ENCODE measurements around the gene TRMT11. TPM values are rescaled to one million over a fixed set of nuclear protein-coding genes. Genes with fewer than 3 reads are reported as not detected.

The TRMT11 gene
- total and polyA plus RNA-seq, 9 of the 15 experiments (the other 6 are each of a cell fraction or from before 2014, with no cell fraction given) = 38.8 to 88.0 (median 59.8) TPM

DNA sequence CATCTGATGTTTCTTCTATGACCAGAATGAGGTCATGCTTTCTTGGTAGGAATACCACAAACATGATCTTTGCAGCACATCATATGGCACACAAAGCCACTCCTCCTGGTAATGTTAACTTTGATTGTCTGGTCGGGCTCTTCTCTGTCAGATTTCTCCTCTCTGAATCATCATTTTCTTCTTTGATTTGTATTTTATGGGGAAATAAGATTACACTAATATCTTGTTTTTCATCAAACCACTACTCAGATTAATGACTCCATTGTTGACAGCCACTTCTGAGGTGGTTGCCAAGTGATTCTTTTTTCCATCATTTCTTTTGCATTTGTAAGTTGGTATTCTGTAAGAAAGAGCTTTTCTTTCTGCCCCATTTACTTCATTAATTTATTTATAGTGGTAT is 29.5 kb downstream of the TRMT11 start (continued):
- TF ChIP-seq TSC22D4 (tag; IDR thresholded peaks at IDR 0.05) (no peak), HDAC2 (IDR thresholded peaks at IDR 0.05) (no peak), SMARCB1 (IDR thresholded peaks at IDR 0.05; ENCODE audit: insufficient read length, low read depth) (no peak), ZZZ3 (IDR thresholded peaks at IDR 0.05) (no peak), CBX5 (IDR thresholded peaks at IDR 0.05; ENCODE audit: borderline replicate concordance, low read depth) (no peak), ZNF316 (IDR thresholded peaks at IDR 0.05) (no peak), ZNF23 (CRISPR knock-in tag; IDR thresholded peaks at IDR 0.05) (no peak), PYGO2 (tag; IDR thresholded peaks at IDR 0.05) (no peak)
- TF ChIP-seq, protein P1, sequence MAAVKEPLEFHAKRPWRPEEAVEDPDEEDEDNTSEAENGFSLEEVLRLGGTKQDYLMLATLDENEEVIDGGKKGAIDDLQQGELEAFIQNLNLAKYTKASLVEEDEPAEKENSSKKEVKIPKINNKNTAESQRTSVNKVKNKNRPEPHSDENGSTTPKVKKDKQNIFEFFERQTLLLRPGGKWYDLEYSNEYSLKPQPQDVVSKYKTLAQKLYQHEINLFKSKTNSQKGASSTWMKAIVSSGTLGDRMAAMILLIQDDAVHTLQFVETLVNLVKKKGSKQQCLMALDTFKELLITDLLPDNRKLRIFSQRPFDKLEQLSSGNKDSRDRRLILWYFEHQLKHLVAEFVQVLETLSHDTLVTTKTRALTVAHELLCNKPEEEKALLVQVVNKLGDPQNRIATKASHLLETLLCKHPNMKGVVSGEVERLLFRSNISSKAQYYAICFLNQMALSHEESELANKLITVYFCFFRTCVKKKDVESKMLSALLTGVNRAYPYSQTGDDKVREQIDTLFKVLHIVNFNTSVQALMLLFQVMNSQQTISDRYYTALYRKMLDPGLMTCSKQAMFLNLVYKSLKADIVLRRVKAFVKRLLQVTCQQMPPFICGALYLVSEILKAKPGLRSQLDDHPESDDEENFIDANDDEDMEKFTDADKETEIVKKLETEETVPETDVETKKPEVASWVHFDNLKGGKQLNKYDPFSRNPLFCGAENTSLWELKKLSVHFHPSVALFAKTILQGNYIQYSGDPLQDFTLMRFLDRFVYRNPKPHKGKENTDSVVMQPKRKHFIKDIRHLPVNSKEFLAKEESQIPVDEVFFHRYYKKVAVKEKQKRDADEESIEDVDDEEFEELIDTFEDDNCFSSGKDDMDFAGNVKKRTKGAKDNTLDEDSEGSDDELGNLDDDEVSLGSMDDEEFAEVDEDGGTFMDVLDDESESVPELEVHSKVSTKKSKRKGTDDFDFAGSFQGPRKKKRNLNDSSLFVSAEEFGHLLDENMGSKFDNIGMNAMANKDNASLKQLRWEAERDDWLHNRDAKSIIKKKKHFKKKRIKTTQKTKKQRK (IDR thresholded peaks at IDR 0.05; ENCODE audit: borderline replicate concordance, low read depth, low read length) = no peak

DNA sequence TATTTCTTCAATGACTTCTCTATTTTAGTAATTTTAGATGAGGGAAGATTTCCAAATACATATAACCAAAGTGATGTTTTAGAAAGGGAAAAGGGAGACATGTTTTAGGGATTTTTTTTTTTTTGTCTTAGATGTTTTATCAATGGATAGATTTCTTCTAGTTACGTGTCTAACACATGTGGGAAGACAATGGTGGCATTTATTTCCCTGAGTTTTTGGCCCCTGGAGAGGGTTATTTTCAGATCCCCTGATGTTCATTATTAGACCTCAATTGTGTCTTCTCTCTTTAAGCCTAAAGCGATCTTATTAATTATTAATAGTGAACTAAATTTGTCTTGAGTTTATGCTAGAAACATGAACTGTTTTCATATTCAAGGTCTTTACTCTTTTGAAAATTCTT is 30.3 kb downstream of the TRMT11 start:
- BruUV-seq (replicated peaks) = no TSS peak
- POLR2A ChIA-PET = no interaction called here
- FAIRE-seq = no peak
- H3K27me3 ChIP-seq (ENCODE audit: control insufficient read depth in 2 of 2, insufficient read depth in 2 of 2, low read length in 2 of 2) = no peaks in the 10 kb centered on the region
- WGBS (ENCODE audit: insufficient coverage, low coverage, missing lambda C conversion rate) = 94% methylated on average over 2 of the region's 2 CpGs
- DNase-seq (ENCODE audit: extremely low read depth in 1 of 4, low spot score in 3 of 4) = no peak
- no peak overlapping the region for H2AFZ ChIP-seq (ENCODE audit: low read depth, low read length)
- intact Hi-C loops (cut with micrococcal nuclease) (no loop called here), in situ Hi-C loops (cut with MboI) (no loop called here)
- H3K79me2 ChIP-seq (ENCODE audit: control insufficient read depth, insufficient read depth, low read length) = no peaks in the 10 kb centered on the region
- H3K36me3 ChIP-seq (ENCODE audit: control insufficient read depth, insufficient read depth, low read length) = peaks cover 91% of the 10 kb centered on the region
- no peak overlapping the region for H3K4me2 ChIP-seq (ENCODE audit: insufficient read depth, low read length)
- H3K4me3 ChIP-seq = no peak overlapping the region
- no peak overlapping the region for H3K9ac ChIP-seq (ENCODE audit: insufficient read depth in 1 of 2, low read depth in 2 of 2, low read length in 2 of 2)
- no peak overlapping the region for H3K27ac ChIP-seq (ENCODE audit: extremely low read depth, low read depth, low read length)
- CTCF ChIA-PET (ENCODE audit: low intra/inter-chr PET ratio) = no interaction called here
- no peaks in the 10 kb centered on the region for H3K9me1 ChIP-seq (ENCODE audit: control insufficient read depth, insufficient read depth, low read length)
- no peaks in the 10 kb centered on the region for H3K9me3 ChIP-seq (replicated peaks; ENCODE audit: control insufficient read depth, insufficient read depth, low read depth, low read length)
- H3K4me1 ChIP-seq (replicated peaks in 1 of 2; ENCODE audit: control insufficient read depth in 2 of 2, insufficient read depth in 2 of 2, low read length in 2 of 2) = no peaks in the 10 kb centered on the region
- ATAC-seq = no peak
- H4K20me1 ChIP-seq (replicated peaks; ENCODE audit: control insufficient read depth, insufficient read depth, low read length) = no peaks in the 10 kb centered on the region
- TF ChIP-seq ATF7 (IDR thresholded peaks at IDR 0.05) (no peak), MTA2 (IDR thresholded peaks at IDR 0.05; ENCODE audit: low read depth) (no peak), NR2F6 (CRISPR knock-in tag; IDR thresholded peaks at IDR 0.05) (no peak), NFXL1 (CRISPR knock-in tag; IDR thresholded peaks at IDR 0.05) (no peak), GATAD2A (IDR thresholded peaks at IDR 0.05) (no peak)
- TF ChIP-seq, protein P2, sequence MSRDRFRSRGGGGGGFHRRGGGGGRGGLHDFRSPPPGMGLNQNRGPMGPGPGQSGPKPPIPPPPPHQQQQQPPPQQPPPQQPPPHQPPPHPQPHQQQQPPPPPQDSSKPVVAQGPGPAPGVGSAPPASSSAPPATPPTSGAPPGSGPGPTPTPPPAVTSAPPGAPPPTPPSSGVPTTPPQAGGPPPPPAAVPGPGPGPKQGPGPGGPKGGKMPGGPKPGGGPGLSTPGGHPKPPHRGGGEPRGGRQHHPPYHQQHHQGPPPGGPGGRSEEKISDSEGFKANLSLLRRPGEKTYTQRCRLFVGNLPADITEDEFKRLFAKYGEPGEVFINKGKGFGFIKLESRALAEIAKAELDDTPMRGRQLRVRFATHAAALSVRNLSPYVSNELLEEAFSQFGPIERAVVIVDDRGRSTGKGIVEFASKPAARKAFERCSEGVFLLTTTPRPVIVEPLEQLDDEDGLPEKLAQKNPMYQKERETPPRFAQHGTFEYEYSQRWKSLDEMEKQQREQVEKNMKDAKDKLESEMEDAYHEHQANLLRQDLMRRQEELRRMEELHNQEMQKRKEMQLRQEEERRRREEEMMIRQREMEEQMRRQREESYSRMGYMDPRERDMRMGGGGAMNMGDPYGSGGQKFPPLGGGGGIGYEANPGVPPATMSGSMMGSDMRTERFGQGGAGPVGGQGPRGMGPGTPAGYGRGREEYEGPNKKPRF (IDR thresholded peaks at IDR 0.05; ENCODE audit: low read depth, low read length) = no peak
- TF ChIP-seq, protein P3, sequence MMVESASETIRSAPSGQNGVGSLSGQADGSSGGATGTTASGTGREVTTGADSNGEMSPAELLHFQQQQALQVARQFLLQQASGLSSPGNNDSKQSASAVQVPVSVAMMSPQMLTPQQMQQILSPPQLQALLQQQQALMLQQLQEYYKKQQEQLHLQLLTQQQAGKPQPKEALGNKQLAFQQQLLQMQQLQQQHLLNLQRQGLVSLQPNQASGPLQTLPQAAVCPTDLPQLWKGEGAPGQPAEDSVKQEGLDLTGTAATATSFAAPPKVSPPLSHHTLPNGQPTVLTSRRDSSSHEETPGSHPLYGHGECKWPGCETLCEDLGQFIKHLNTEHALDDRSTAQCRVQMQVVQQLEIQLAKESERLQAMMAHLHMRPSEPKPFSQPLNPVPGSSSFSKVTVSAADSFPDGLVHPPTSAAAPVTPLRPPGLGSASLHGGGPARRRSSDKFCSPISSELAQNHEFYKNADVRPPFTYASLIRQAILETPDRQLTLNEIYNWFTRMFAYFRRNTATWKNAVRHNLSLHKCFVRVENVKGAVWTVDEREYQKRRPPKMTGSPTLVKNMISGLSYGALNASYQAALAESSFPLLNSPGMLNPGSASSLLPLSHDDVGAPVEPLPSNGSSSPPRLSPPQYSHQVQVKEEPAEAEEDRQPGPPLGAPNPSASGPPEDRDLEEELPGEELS (CRISPR knock-in tag; IDR thresholded peaks at IDR 0.05; ENCODE audit: borderline replicate concordance) = no peak

Data from K562 (cell line).